ENCODE results near the gene STEAP3. TPM values are rescaled to one million over a fixed set of nuclear protein-coding genes. Genes with fewer than 3 reads are reported as not detected.

STEAP3 gene
- polyA plus RNA-seq, 2 of the 4 experiments (the other 2 are of a cell fraction), result 23.5 to 30.2 TPM

- 95% methylated on average over 10 of the region's 10 CpGs for WGBS (ENCODE audit: missing lambda C conversion rate)
- no peak for DNase-seq (ENCODE audit: low read depth in 1 of 2, low spot score in 1 of 2)
- peaks cover 56% of the 10 kb centered on the region for H3K4me1 ChIP-seq
- H3K4me3 ChIP-seq, result no peak overlapping the region
- H3K9me3 ChIP-seq, result no peaks in the 10 kb centered on the region
- peak overlapping the region; percentile 71 for H3K4me2 ChIP-seq
- TF ChIP-seq NFE2L2 (conservative IDR thresholded peaks at IDR 0.05; ENCODE audit: low read length) (no peak), E2F6 (IDR thresholded peaks at IDR 0.05; ENCODE audit: borderline replicate concordance, low read depth) (no peak), NPAS2 (CRISPR knock-in tag; IDR thresholded peaks at IDR 0.05; ENCODE audit: borderline replicate concordance) (no peak)
- ATAC-seq, result no peak
- ChIA-PET CTCF (interaction anchor here (1.1 to 5.7 kb wide), 4 partner anchors 11 to 37 kb away, joined by 3 to 38 read pairs (median 6); no protein-coding TSS in a partner anchor), POLR2A (no interaction called here)
- H3K27ac ChIP-seq, result peak overlapping the region; percentile 84 to 93
- FAIRE-seq, result no peak
These were observed 31.0 kb downstream of the STEAP3 start for GRCh38 chr2:119254601-119255080.

- Histone ChIP-seq H3K4me1 (peaks cover 56% of the 10 kb centered on the region), H3K27ac (peak overlapping the region; percentile 84 to 93), H3K9me3 (no peaks in the 10 kb centered on the region), H3K4me2 (peak overlapping the region; percentile 64), H3K4me3 (no peak overlapping the region)
- FAIRE-seq (peak; percentile 36), ATAC-seq (peak; percentile 52 to 77), DNase-seq (ENCODE audit: low read depth in 1 of 2, low spot score in 1 of 2) (peak; percentile 41 to 69)
- POLR2A ChIA-PET, result no interaction called here
- CTCF ChIA-PET, result interaction anchor here (1.1 to 5.7 kb wide), 4 partner anchors 10 to 38 kb away, joined by 3 to 38 read pairs (median 6); no protein-coding TSS in a partner anchor
- WGBS (ENCODE audit: missing lambda C conversion rate), result 39% methylated on average over 12 of the region's 12 CpGs
- TF ChIP-seq RFX5 (IDR thresholded peaks at IDR 0.05), result no peak
- TF ChIP-seq, protein P1, sequence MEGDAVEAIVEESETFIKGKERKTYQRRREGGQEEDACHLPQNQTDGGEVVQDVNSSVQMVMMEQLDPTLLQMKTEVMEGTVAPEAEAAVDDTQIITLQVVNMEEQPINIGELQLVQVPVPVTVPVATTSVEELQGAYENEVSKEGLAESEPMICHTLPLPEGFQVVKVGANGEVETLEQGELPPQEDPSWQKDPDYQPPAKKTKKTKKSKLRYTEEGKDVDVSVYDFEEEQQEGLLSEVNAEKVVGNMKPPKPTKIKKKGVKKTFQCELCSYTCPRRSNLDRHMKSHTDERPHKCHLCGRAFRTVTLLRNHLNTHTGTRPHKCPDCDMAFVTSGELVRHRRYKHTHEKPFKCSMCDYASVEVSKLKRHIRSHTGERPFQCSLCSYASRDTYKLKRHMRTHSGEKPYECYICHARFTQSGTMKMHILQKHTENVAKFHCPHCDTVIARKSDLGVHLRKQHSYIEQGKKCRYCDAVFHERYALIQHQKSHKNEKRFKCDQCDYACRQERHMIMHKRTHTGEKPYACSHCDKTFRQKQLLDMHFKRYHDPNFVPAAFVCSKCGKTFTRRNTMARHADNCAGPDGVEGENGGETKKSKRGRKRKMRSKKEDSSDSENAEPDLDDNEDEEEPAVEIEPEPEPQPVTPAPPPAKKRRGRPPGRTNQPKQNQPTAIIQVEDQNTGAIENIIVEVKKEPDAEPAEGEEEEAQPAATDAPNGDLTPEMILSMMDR (IDR thresholded peaks at IDR 0.05), result no peak
- TF ChIP-seq, protein P2, sequence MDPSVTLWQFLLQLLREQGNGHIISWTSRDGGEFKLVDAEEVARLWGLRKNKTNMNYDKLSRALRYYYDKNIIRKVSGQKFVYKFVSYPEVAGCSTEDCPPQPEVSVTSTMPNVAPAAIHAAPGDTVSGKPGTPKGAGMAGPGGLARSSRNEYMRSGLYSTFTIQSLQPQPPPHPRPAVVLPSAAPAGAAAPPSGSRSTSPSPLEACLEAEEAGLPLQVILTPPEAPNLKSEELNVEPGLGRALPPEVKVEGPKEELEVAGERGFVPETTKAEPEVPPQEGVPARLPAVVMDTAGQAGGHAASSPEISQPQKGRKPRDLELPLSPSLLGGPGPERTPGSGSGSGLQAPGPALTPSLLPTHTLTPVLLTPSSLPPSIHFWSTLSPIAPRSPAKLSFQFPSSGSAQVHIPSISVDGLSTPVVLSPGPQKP (IDR thresholded peaks at IDR 0.05; ENCODE audit: low read depth, low read length), result no peak
- no peak for TF ChIP-seq FOSB (CRISPR knock-in tag; IDR thresholded peaks at IDR 0.05)
- TF ChIP-seq NR3C1 (IDR thresholded peaks at IDR 0.05), result no peak
- no peak for TF ChIP-seq ZFP36 (IDR thresholded peaks at IDR 0.05; ENCODE audit: borderline replicate concordance, partially characterized antibody)
- TF ChIP-seq CBX2 (IDR thresholded peaks at IDR 0.05; ENCODE audit: borderline replicate concordance, low read depth), result no peak
- TF ChIP-seq RAD21 (conservative IDR thresholded peaks at IDR 0.05 in 1 of 2, IDR thresholded peaks at IDR 0.05 in 1 of 2), result 0 out of 5 replicates have a peak, but pooled peaks of 1 of the 2 experiments have one; percentile 13
- no peak for TF ChIP-seq RCOR1 (IDR thresholded peaks at IDR 0.05; ENCODE audit: low read depth, low read length)
- no peak for TF ChIP-seq KDM1A (IDR thresholded peaks at IDR 0.05; ENCODE audit: low read depth)
- peak; percentile 74 to 89 for TF ChIP-seq CEBPB (IDR thresholded peaks at IDR 0.05)
- TF ChIP-seq KDM5A (IDR thresholded peaks at IDR 0.05), result no peak
- TF ChIP-seq JUNB (IDR thresholded peaks at IDR 0.05), result peak; percentile 71
- TF ChIP-seq NFE2L2 (conservative IDR thresholded peaks at IDR 0.05; ENCODE audit: low read length), result no peak
- TF ChIP-seq BCL3 (IDR thresholded peaks at IDR 0.05), result 0 out of 3 replicates have a peak, but pooled peaks have one; percentile 36
- TF ChIP-seq, protein P3, sequence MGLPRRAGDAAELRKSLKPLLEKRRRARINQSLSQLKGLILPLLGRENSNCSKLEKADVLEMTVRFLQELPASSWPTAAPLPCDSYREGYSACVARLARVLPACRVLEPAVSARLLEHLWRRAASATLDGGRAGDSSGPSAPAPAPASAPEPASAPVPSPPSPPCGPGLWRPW (IDR thresholded peaks at IDR 0.05), result no peak
- no peak for TF ChIP-seq CBX8 (IDR thresholded peaks at IDR 0.05)
- no peak; a peak in 1 of 5 replicates for TF ChIP-seq EP300 (IDR thresholded peaks at IDR 0.05)
- no peak for TF ChIP-seq POLR2AphosphoS2 (conservative IDR thresholded peaks at IDR 0.05; ENCODE audit: low read length)
- peak; percentile 54 to 74; a peak in 4 of 5 replicates for TF ChIP-seq JUN (IDR thresholded peaks at IDR 0.05)
- no peak for TF ChIP-seq HOXB5 (CRISPR knock-in tag; IDR thresholded peaks at IDR 0.05)
- TF ChIP-seq GATA3 (IDR thresholded peaks at IDR 0.05; ENCODE audit: borderline replicate concordance), result peak; percentile 27; the same call in 1 of the 2 replicates
- TF ChIP-seq MAZ (IDR thresholded peaks at IDR 0.05; ENCODE audit: borderline replicate concordance, low read depth, low read length), result no peak
- no peak for TF ChIP-seq MYC (IDR thresholded peaks at IDR 0.05; ENCODE audit: borderline replicate concordance, low read length)
- TF ChIP-seq FOSL2 (IDR thresholded peaks at IDR 0.05), result no peak
- peak; percentile 54 for TF ChIP-seq FOSL2 (CRISPR knock-in tag; IDR thresholded peaks at IDR 0.05)
- TF ChIP-seq, protein P4, sequence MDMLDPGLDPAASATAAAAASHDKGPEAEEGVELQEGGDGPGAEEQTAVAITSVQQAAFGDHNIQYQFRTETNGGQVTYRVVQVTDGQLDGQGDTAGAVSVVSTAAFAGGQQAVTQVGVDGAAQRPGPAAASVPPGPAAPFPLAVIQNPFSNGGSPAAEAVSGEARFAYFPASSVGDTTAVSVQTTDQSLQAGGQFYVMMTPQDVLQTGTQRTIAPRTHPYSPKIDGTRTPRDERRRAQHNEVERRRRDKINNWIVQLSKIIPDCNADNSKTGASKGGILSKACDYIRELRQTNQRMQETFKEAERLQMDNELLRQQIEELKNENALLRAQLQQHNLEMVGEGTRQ (IDR thresholded peaks at IDR 0.05), result no peak
- 0 out of 3 replicates have a peak, but pooled peaks have one; percentile 10 for TF ChIP-seq SMC3 (IDR thresholded peaks at IDR 0.05)
- TF ChIP-seq NPAS2 (CRISPR knock-in tag; IDR thresholded peaks at IDR 0.05; ENCODE audit: borderline replicate concordance), result no peak
- TF ChIP-seq TFCP2L1 (CRISPR knock-in tag; IDR thresholded peaks at IDR 0.05), result no peak
These were observed 32.3 kb downstream of the STEAP3 start for GRCh38 chr2:119255760-119256581.

All from A549 (cell line).